Hepatocyte (in vitro differentiated cells): ENCODE data around the gene SLC39A11. TPM values are rescaled to one million over a fixed set of nuclear protein-coding genes. Genes with fewer than 3 reads are reported as not detected.
A peak's percentile ranks its signal among the peaks of the same experiment; 100 is the strongest.

ENCODE experiments used
- DNase-seq: peaks from one replicate; pipeline ENCODE4 v3.0.0-alpha.2; 2016; ENCODE audit warnings: low spot score
- H2AFZ ChIP-seq: fragments of 200-600 bp; sonication (generic); 2 replicates; pipeline ENCODE4 v1.6.0; 2016; ENCODE audit warnings: antibody characterized with exemption, mild to moderate bottlenecking
- H3K27ac ChIP-seq: fragments of 200-600 bp; sonication (generic); 2 replicates; pipeline ENCODE4 v1.5.1; 2016; ENCODE audit warnings: mild to moderate bottlenecking
- H3K27me3 ChIP-seq: fragments of 200-600 bp; sonication (generic); 2 replicates; pipeline ENCODE4 v1.6.1; 2016
- H3K36me3 ChIP-seq: fragments of 200-600 bp; sonication (generic); replicated peaks from 2 replicates; pipeline ENCODE4 v1.5.1; 2016; ENCODE audit warnings: low read depth; ENCODE audit not compliant: insufficient read depth
- H3K4me1 ChIP-seq: fragments of 200-600 bp; sonication (generic); 2 replicates; pipeline ENCODE4 v1.5.1; 2016; ENCODE audit warnings: mild to moderate bottlenecking, moderate library complexity; ENCODE audit not compliant: insufficient read depth
- H3K4me2 ChIP-seq: fragments of 200-600 bp; sonication (generic); 2 replicates; pipeline ENCODE4 v1.6.0; 2016
- H3K4me3 ChIP-seq: fragments of 200-600 bp; sonication (generic); 2 replicates; pipeline ENCODE4 v1.5.1; 2016; ENCODE audit warnings: mild to moderate bottlenecking
- H3K79me2 ChIP-seq: fragments of 200-600 bp; sonication (generic); 2 replicates; pipeline ENCODE4 v1.6.0; 2017; ENCODE audit warnings: mild to moderate bottlenecking
- H3K9me2 ChIP-seq: fragments of 200-600 bp; sonication (generic); replicated peaks from 2 replicates; pipeline ENCODE4 v1.6.0; 2017; ENCODE audit warnings: mild to moderate bottlenecking; ENCODE audit not compliant: insufficient read depth
- H3K9me3 ChIP-seq: fragments of 200-600 bp; sonication (generic); 2 replicates; pipeline ENCODE4 v1.5.1; 2016; ENCODE audit warnings: low read depth, mild to moderate bottlenecking
- H4K20me1 ChIP-seq: fragments of 200-600 bp; sonication (generic); 2 replicates; pipeline ENCODE4 v1.6.0; 2016; ENCODE audit warnings: mild to moderate bottlenecking; ENCODE audit not compliant: insufficient read depth, poor library complexity, severe bottlenecking
- EZH2 ChIP-seq: fragments of 200-600 bp; sonication (generic); IDR thresholded peaks from 2 replicates; pipeline ENCODE4 v1.6.1; 2016; ENCODE audit warnings: antibody characterized with exemption, mild to moderate bottlenecking, borderline replicate concordance
- EZH2phosphoT487 ChIP-seq: fragments of 200-600 bp; sonication (generic); IDR thresholded peaks from one replicate; pipeline ENCODE4 v1.6.1; 2018; ENCODE audit warnings: antibody characterized with exemption, mild to moderate bottlenecking, low read depth, moderate library complexity; ENCODE audit not compliant: unreplicated experiment, severe bottlenecking
- WGBS: methylation state at CpG from one replicate; pipeline ENCODE4 v1.1.6; 2016; ENCODE audit warnings: low lambda C conversion rate; ENCODE audit errors: missing lambda C conversion rate; 5-methylcytosine and 5-hydroxymethylcytosine counted together
- polyA plus RNA-seq: library from polyadenylated mRNA; unstranded; fragments of >200 nt; fragmentation: Nextera tagmentation; extraction: Ambion mirVana; gene quantifications from 2 replicates; pipeline ENCODE4 v1.2.1, GENCODE V29; 2016
- total RNA-seq: library from RNA; depleted of rRNA; stranded (reverse); fragments of >200 nt; gene quantifications from 2 replicates; pipeline ENCODE4 v1.2.3, GENCODE V29; 2014
- TF ChIP-seq, protein P1 (sequence below): fragments of 200-600 bp; sonication (generic); IDR thresholded peaks from 2 replicates; pipeline ENCODE4 v1.5.1; 2016; ENCODE audit warnings: antibody characterized with exemption, mild to moderate bottlenecking; ENCODE audit not compliant: poor library complexity

SLC39A11 gene
- total and polyA plus RNA-seq, 2 experiments from 2014 or later, result 37.7 to 39.1 TPM

DNA sequence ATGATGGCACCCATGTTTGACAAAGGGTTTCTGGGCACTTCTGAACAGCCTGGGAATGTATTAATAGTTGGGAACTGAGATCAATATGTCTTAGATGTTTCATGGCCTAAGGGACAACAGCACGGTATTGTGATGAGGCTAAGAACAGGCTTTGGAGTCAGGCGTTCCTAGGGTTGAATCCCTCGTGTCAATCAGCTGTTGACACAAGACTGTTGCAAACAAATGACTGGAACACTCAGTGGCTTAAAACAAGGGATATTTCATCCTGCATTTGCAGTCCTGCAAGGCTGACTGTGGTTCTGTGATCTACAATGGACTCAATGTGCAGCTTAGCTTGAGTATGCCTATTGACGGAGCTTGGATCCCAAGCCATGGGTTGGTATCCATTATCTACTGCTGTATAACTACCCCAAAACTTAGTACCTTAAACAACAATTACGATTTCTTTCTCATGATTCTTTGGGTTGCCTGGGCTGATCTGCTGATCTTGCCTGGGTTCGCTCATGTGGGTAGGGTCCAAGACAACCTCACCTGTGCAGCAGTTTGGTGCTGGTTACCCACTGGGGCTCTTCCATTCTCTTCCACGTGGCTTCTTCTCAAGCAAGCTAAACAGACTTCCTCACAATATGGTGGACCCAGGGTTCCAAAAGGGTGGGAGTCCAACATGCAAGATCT, 472.4 kb downstream of the SLC39A11 start:
- TF ChIP-seq, protein P1, sequence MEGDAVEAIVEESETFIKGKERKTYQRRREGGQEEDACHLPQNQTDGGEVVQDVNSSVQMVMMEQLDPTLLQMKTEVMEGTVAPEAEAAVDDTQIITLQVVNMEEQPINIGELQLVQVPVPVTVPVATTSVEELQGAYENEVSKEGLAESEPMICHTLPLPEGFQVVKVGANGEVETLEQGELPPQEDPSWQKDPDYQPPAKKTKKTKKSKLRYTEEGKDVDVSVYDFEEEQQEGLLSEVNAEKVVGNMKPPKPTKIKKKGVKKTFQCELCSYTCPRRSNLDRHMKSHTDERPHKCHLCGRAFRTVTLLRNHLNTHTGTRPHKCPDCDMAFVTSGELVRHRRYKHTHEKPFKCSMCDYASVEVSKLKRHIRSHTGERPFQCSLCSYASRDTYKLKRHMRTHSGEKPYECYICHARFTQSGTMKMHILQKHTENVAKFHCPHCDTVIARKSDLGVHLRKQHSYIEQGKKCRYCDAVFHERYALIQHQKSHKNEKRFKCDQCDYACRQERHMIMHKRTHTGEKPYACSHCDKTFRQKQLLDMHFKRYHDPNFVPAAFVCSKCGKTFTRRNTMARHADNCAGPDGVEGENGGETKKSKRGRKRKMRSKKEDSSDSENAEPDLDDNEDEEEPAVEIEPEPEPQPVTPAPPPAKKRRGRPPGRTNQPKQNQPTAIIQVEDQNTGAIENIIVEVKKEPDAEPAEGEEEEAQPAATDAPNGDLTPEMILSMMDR, result no peak
- TF ChIP-seq EZH2, result no peak
- TF ChIP-seq EZH2phosphoT487, result no peak
- 83% methylated on average over 7 of the region's 7 CpGs for WGBS
- H3K4me1 ChIP-seq, result peaks cover 20% of the 10 kb centered on the region
- no peaks in the 10 kb centered on the region for H3K79me2 ChIP-seq
- H3K36me3 ChIP-seq, result no peaks in the 10 kb centered on the region
- H3K4me3 ChIP-seq, result no peak overlapping the region
- H3K27me3 ChIP-seq, result no peaks in the 10 kb centered on the region
- H3K4me2 ChIP-seq, result no peak overlapping the region
- no peak for DNase-seq
- no peak overlapping the region for H2AFZ ChIP-seq
- no peaks in the 10 kb centered on the region for H3K9me2 ChIP-seq
- no peaks in the 10 kb centered on the region for H4K20me1 ChIP-seq
- no peak overlapping the region for H3K27ac ChIP-seq
- no peaks in the 10 kb centered on the region for H3K9me3 ChIP-seq

DNA sequence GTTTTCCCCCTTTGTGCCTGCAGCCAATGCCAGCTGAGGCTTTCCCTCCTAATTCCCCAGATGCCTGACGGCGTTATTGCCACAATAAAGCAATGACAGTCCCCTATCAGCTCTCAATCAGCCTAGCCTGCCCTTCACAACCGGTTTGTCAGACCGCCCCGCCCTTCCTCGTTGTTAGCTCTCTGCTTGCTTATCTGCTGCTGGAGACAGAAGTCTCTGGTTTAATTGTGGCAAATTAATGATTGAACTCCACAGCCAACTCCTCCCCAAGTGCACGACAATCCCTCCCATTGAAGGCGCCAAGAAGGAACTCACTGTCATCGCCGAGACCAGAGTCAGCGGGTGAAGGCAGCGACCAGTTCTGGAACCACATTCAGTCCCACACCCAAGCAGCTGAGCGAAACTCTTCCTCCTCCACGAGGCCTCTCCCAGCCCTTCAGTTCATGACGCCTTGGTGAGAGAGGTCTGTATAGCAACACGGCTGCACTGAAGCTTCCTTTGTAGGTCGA, 474.4 kb downstream of the SLC39A11 start:
- H3K79me2 ChIP-seq, result no peaks in the 10 kb centered on the region
- no peaks in the 10 kb centered on the region for H4K20me1 ChIP-seq
- no peak for TF ChIP-seq EZH2phosphoT487
- TF ChIP-seq, protein P1, result no peak
- no peak for TF ChIP-seq EZH2
- no peaks in the 10 kb centered on the region for H3K27me3 ChIP-seq
- H3K4me1 ChIP-seq, result peaks cover 38% of the 10 kb centered on the region
- H3K9me3 ChIP-seq, result no peaks in the 10 kb centered on the region
- H3K4me3 ChIP-seq, result no peak overlapping the region
- no peaks in the 10 kb centered on the region for H3K9me2 ChIP-seq
- DNase-seq, result peak; percentile 89
- H2AFZ ChIP-seq, result no peak overlapping the region
- peak overlapping the region; percentile 67 for H3K4me2 ChIP-seq
- H3K36me3 ChIP-seq, result no peaks in the 10 kb centered on the region
- H3K27ac ChIP-seq, result peak overlapping the region; percentile 94
- 9% methylated on average over 17 of the region's 17 CpGs for WGBS

DNA sequence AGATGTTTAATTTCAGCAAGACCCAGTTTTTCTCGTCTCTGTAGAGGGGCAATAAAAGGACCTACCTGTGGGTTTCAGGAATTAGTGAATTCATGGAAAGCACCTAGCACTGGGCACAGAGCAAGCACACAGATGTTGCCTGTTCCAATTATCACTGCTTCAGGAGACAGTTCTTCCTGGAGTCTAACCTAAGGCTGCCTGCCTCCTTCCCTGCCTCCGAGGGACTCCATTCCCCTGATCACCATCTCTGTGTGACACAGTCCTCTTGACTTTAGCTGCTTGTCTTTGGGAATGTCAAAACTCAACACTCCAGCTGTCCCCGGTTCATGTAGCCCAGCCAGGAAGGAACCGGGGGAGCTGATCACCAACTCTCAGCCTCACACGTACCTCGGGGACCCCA, 474.9 kb downstream of the SLC39A11 start:
- H3K4me2 ChIP-seq, result peak overlapping the region; percentile 67
- no peaks in the 10 kb centered on the region for H3K79me2 ChIP-seq
- H4K20me1 ChIP-seq, result no peaks in the 10 kb centered on the region
- H3K9me2 ChIP-seq, result no peaks in the 10 kb centered on the region
- H2AFZ ChIP-seq, result no peak overlapping the region
- DNase-seq, result no peak
- WGBS, result 26% methylated on average over 6 of the region's 6 CpGs
- peaks cover 39% of the 10 kb centered on the region for H3K4me1 ChIP-seq
- H3K27me3 ChIP-seq, result no peaks in the 10 kb centered on the region
- no peak for TF ChIP-seq EZH2phosphoT487
- TF ChIP-seq EZH2, result no peak
- TF ChIP-seq, protein P1, result no peak
- peak overlapping the region; percentile 94 for H3K27ac ChIP-seq
- no peaks in the 10 kb centered on the region for H3K9me3 ChIP-seq
- H3K36me3 ChIP-seq, result no peaks in the 10 kb centered on the region
- no peak overlapping the region for H3K4me3 ChIP-seq
